ENCODE results near the gene DDIT4L.
"Not testable (repeated sequence)": the region's sequence is repeated elsewhere in the genome, so short reads cannot be mapped to it uniquely, and the experiment has no call there.

Gene DDIT4L

DNA sequence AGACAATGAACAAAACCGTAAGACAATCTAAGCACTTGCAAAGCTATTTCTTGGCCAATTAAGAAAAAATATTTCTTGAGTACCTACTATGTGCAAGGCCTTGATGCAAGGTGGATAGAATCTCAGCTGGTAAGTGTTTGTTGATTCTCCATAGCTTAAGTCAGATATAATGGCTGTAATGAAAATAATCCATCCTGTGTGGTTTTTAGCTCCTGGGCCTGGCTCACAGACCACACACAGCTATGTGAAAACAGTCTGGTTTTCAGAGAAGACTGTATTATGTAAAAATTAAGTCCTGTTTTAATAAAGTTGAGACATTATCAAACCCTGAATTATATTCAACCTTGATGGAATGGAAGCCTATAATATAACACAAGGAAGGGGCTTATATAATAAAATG is 7.8 kb upstream of the DDIT4L start:
- no peak overlapping the region for H3K4me3 ChIP-seq (ENCODE audit: low read depth, low read length)
- TF ChIP-seq, protein P1, sequence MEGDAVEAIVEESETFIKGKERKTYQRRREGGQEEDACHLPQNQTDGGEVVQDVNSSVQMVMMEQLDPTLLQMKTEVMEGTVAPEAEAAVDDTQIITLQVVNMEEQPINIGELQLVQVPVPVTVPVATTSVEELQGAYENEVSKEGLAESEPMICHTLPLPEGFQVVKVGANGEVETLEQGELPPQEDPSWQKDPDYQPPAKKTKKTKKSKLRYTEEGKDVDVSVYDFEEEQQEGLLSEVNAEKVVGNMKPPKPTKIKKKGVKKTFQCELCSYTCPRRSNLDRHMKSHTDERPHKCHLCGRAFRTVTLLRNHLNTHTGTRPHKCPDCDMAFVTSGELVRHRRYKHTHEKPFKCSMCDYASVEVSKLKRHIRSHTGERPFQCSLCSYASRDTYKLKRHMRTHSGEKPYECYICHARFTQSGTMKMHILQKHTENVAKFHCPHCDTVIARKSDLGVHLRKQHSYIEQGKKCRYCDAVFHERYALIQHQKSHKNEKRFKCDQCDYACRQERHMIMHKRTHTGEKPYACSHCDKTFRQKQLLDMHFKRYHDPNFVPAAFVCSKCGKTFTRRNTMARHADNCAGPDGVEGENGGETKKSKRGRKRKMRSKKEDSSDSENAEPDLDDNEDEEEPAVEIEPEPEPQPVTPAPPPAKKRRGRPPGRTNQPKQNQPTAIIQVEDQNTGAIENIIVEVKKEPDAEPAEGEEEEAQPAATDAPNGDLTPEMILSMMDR (IDR thresholded peaks at IDR 0.05; ENCODE audit: borderline replicate concordance, insufficient read depth, low read depth, low read length): no peak

DNA sequence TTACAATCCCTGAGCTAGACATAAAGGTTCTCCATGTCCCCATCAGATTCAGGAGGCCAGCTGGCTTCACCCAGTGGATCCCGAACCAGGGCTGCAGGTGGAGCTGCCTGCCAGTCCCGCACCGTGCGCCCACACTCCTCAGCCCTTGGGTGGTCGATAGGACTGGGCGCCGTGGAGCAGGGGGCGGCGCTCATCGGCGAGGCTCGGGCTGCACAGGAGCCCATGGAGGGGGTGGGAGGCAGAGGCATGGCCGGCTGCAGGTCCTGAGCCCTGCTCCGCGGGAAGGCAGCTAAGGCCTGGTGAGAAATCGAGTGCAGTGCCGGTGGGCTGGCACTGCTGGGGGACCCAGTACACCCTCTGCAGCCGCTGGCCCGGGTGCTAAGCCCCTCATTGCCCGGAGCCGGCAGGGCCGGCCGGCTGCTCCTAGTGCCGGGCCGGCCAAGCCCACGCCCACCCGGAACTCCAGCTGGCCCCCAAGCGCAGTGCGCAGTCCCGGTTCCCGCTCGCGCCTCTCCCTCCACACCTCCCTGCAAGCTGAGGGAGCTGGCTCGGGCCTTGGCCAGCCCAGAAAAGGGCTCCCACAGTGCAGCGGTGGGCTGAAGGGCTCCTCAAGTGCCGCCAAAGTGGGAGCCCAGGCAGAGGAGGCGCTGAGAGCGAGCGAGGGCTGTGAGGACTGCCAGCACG is 6.3 kb upstream of the DDIT4L start:
- not testable (repeated sequence) for H3K4me3 ChIP-seq (ENCODE audit: low read depth, low read length)

DNA sequence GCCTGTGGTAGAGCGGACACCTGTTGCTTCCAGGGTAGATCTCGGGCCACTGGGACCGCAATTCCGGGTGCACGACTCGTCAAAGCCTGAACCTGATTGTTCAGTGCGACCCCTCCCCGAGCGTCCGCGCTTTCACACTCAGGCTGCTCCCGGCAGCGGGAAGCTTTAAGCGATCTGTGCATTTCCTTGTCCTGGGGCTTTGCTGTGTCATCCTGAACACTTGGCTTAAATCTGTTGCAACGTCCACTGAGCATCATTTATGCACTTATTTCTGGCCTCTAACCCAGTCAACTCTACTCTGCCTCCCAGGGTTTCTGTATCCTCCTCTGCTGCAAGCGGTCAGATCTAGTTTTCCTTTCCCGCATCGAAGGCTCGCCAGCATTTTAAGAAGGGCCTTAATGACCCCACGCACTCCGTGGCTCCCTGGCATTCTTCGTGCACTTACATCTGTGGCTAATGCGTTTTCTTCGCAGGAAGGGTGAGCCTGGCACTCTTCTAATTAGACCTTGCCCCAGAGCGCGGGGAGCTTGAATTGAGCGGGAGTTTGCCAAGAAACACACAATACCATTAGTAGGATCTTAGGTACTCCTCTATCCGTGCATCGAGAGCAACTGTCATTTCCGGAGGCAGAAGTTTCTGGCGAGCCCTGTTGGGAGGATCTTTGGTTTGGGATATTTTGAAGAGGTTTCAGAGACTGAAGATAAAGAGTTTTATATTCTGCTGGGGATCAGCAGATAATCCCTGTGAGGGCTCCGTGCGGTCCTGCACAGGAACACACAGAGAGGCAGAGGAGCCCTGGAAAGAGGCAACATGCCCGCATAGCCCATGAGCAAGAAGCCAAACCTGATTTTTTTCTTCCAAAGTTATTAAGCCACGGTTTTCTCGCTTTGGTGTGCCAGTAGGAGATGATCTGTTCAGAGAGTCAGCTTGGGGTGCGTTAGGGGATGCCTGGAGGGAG is 654 bp upstream of the DDIT4L start:
- H3K4me3 ChIP-seq (ENCODE audit: low read depth, low read length): no peak overlapping the region
- TF ChIP-seq, protein P1 (IDR thresholded peaks at IDR 0.05; ENCODE audit: borderline replicate concordance, insufficient read depth, low read depth, low read length): no peak

DNA sequence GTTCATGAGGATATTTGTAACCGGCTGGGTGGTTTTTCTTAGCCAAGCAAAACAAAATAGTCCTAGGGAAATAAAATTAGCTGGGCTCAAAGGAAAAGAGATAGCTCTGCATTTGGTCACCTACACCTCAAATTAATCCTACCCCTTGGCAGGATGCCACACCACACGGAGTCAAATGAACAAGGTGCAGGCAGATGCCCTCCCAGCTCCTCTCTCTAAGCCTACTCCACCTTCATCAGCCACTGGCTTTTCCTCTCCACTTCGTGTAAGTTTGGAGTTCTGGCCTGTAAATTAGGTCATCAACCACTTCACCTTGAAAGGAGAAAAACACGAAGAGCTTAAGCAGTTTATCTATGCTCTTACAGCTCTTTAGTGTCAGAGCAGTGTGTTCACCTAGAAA is 1.4 kb downstream of the DDIT4L start:
- no peak overlapping the region for H3K4me3 ChIP-seq (ENCODE audit: low read depth, low read length)
- TF ChIP-seq, protein P1 (IDR thresholded peaks at IDR 0.05; ENCODE audit: borderline replicate concordance, insufficient read depth, low read depth, low read length): no peak

DNA sequence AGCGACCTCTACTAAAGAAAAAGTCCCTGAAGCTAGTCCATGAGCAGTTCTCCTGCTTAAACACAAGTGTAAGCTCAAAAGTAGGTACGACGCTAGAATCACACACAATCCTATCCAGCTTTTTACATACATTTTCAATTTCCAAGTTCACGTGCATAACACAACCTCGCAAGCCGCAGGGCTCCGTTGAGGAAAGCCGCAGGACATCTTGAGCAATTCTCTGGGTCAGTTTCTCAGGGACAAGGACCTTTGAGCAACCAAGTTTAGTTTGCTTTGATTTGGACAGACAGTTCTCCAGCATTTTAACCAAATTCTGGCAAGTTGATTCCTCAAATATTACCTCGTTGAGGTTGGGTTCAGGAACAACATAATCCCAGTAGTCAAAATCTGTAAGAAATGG is 2.5 kb downstream of the DDIT4L start:
- TF ChIP-seq, protein P1 (IDR thresholded peaks at IDR 0.05; ENCODE audit: borderline replicate concordance, insufficient read depth, low read depth, low read length): no peak
- H3K4me3 ChIP-seq (ENCODE audit: low read depth, low read length): no peak overlapping the region

DNA sequence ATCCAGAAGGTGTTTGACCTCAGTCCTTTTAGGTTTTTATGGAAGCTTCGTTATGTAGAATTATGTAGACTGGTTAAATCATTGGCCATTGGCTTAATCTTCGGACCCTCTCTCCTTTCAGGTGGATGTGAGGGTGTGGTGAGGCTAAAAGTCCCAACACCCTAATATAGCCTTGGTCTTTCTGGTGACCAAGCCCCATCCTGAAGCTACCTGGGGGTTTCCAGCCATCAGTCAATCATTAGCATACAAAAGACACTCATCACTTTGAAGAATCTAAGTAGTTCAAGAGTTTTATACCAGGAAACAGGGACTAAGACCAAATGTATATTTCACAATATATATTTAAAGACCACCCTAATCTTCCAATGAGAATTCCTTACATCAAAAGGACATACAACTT is 5.5 kb downstream of the DDIT4L start:
- TF ChIP-seq, protein P1 (IDR thresholded peaks at IDR 0.05; ENCODE audit: borderline replicate concordance, insufficient read depth, low read depth, low read length): no peak
- H3K4me3 ChIP-seq (ENCODE audit: low read depth, low read length): no peak overlapping the region

DNA sequence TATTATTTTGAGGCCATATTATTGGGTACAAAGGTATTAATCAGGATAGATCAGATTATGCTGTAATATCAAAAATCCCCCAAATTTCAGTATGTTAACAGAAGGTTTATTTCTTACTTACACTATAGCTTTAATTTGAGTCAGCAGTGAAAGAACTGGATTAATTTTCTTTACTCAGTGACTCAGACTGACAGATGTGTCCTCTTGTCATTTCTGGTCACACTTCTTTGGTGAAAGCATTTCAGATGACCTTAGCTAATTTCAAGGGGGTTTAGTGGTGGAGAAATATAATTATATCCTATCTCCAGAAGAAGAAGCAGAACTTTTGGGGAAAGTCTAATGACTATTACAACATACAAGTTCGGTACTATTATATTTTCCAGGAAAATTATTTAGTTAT is 12.4 kb downstream of the DDIT4L start:
- H3K4me3 ChIP-seq (ENCODE audit: low read depth, low read length): no peak overlapping the region
- TF ChIP-seq, protein P1 (IDR thresholded peaks at IDR 0.05; ENCODE audit: borderline replicate concordance, insufficient read depth, low read depth, low read length): no peak

Data from GM12875 (cell line).